HG03521 (cell line): Measurements from ENCODE around the gene DENND1A.

Source experiments
- ATAC-seq: cut with Tn5 transposase; IDR thresholded peaks from one replicate; pipeline ENCODE4 v1.9.1; 2021; ENCODE audit warnings: mild to moderate bottlenecking, moderate library complexity; ENCODE audit not compliant: unreplicated experiment

The DENND1A gene

DNA sequence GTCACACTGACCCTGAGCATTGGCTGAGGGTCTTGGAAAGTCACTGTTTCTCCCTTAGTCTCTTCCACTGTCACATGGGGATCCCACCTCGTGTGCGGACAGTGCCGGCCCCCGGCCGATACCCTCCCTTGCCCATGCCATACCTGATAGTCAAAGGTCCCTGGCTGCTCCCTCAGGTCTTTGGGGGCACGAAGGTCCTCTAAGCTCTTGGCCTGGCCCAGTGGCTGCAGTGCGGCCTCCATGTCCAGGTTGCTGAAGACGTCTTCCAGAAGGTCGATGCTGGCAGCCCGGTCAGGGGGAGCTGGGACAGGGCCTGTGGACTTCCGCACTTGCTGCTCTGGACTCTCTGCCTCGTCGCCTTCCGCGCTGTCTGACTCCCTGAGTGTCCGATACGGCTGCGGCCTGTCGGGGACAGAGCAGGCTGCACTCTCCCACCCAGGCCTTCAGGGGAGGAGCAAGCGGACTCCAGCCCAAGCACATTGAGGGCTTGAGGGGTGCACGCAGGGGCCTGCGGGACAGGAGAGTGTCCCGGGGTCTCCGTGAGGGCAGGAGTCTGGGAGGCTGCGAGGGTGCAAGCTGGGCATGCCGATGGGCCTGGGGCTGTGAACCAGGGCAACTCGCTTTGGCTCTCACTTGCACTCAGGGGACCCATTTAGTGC, 546.3 kb downstream of the DENND1A start:
- ATAC-seq, result no peak

DNA sequence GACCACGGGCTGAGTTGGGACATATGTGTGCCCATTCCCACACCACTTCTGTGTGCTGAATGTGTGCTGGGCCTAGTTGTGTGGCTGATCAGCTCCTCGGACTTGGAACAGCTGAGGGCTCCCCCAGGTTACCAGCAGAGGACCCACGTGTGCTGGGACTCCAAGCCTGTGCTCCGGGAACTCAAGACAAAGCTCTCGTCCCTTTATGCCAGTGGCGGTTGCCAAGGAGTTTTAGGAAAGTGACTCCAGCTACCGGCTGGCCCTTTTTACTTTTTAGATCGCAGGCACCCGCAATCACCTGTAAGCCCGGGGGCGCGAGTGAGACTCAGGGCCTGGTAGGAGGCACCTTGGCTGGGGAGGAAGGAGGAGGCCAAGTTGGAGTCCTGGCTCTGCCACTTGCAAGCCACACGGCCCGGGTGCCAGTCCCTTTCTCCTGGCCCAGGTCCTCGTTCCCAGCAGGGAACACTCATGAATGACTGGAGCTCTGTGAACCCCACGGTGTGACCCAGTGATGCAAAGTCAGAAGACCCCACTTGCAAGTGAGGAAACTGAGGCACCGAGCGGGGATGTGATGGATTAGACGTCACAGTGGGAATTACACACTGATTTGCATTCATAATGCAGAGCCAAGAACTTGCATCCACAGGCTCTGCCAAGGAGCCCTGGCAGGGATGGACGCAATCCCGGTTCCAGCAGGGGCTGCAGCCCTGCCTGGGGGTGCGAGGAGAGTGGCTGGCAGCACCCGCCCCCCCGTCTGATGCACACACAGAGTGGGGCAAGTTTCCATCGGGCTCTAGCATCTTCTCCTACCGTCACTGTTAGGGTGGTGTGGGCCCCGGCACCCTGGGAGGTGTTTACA, 547.0 kb downstream of the DENND1A start:
- ATAC-seq, result no peak

DNA sequence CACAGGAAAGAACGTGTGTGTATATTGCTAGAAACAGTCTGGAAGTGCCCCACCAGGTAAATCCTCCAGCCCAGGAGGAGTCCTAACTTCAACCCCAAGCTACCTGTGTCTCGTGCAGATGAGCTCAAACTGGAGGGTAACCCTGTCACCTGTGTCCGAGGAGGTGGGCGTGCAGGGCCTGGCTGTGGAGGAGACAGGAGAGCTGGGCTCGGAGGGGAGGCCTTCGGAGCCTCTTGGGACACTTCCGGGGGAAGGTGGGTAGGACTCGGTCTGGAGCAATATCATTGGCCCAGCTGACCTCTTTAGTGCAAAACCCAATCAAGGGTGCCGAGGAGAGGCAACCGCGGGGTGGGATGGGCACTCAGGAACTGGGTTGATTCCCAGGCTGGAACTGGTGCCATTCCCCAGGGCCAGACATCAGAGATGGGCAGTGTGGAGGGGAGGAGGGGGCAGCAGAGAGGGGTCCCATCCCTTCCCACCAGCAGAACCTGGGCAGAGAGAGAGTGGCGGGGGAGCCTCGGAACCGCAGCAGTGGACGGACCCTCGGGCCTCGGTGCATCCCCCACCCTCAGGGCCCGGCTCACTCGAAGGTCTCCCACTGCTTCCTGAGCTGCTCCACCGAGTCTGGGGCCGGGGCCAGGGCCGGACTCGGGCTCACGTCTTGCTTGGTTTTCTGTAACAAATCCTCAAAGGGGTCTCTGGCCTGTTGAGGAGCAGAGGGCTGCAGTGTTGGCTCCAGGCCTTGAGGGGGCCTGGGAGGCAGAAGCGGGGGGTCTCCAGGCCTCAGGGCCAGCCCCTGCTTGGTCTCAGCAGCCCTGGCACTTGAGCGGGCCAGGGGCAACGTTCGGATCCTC, 548.8 kb downstream of the DENND1A start:
- ATAC-seq, result no peak

DNA sequence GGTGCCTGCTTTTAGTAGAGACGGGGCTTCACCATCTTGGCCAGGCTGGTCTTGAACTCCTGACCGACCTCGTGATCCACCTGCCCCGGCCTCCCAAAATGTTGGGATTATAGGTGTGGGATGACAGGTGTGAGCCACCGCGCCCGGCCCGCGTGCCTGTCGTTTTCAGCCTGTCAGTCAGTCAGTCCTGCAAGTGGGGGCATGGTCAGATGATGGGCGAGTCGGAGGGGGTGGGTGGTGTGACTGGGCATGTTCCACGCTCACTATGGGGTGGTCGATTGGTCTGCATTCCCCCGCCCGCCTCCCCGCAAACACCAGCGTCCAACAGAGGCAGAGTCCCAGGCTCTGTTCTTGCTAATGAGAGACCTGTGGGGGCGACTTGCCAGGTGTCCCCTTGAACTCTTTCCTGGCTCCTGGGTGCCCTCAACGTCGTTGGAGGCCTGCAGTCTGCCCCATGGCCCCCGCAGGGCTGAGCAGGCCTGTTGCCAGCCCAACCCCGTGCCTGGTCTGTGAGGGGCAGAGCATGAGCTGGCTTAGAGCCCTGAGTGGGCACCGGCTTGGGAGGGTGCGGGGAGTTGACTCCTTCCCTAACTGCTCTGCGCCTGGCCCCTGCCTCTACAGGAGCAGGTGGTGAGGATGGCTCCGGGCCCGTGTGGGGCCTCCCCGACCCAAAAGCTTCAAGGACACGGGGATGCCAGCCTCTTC, 550.8 kb downstream of the DENND1A start:
- no peak for ATAC-seq

DNA sequence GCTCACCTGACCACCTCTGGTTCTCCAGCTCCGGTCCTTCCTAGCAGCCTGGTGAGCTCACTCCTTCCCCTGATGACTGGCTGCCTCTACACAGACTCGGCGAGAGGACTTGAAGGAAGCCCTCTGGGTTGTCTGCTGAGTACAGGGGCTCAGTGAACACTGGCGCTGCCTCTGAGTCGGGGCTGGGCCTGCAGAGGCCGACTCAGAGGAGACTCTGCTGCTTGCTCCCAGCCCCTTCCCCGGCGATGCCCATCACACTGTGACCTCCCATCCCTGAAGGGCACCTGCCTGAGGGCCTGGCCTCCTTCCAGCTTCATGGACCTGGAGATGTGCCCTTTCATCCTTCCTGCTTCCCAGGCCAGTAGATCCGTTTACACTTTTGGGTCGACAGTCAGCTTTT, 551.9 kb downstream of the DENND1A start:
- ATAC-seq, result no peak

DNA sequence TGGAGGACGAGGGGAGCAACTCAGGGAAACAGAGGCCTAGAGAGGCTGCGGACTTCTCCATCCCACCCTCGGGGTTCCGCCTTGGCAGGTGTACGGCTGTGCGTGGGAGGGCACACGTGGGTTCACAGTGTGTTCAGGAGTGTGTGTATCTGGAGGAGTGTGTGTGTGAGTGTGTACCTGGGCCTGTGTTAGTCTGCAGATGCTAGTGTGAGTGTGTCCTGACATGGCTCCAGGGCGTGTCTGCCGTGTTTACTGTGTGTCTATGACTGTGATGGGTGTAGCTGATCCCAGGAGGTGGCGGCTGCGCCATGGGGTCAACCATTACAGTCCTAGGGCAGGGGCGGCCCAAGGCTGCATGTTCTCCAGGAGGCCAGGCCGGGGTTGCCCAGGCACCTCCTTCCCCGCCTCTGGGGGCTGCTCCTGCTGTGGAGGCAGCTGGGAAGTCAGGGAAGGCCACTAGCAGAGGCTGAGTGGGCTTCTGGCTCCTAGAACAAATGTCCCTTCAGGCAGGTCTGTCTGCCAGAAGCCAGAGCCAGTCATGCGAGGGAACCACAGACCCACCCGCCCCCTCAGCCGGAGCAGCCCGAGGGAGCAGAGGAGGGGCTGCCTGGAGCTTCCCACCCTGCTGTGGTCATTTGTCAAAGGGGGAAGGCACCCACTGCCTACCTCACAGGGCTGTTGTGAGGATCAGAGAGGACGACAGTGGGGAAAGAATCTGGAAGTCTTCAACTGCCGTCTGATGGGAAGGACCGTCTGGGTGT, 552.5 kb downstream of the DENND1A start:
- ATAC-seq, result no peak

DNA sequence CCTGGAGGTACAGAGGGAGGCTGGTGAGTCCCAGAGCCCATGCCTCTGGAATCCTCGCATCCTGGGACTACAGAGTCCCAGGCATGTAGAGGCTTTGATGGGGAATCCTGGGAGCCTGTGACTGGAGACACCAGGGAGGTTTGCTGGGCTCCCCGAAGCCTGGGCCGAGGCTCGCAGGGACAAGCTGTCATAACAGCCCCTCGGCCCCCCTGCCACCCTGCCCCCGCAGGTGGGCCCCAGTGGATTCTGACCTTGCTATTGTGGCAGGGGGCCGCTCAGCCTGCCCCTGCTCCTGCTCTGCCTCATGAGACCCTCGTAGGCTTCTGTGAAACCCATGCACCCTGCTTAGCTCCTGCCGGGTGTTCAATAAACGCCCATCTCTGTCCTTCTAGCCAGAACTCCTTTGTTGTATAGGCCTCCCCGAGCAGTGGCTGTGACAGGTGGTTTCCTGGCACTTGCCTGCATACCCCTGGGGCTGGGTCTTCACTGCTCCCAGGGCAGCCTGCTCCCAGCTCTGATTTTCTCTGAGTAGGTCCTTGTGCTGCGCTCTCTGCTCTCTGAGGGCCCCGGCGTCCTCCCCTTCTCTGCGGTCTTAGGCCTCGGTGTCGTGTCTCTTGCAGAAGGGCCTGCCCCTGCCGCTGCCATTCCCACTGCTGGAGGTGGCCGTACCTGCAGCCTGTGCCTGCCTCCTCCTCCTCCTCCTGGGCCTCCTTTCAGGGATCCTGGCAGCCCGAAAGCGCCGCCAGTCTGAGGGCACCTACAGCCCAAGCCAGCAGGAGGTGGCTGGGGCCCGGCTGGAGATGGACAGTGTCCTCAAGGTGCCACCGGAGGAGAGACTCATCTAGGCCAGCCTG, 553.5 kb downstream of the DENND1A start:
- ATAC-seq, result no peak

DNA sequence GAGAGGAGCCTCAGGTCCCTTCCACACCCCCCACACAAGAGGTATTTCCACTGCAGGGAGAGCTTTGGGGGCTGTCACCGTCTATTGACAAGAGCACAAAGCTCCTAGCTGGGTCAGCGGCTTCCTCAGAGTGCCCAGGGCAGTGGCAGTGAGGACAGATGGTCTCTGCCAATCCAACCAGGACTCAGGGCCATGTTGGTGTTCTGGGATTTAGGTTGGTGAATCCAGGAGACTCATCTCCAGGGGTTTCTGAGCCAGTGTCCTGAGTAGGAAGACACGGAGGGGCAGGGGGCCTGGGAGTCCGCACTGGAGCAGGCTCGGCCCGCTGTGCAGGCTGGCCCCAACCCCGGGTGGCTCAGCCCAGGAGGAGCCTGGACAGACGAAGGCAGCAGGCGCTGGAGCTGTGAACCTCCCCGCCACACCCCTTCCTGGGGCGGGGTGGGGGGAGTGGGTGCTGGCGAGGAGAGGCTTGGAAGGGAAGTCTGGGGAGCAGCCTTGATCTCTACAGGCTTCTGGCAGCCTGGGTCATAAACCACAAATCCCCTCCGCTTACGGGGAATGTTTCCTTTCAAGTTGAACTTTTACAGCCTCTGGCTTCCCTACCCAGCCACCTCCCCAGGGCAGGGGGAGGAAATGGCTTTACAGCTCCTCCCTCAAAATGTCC, 554.3 kb downstream of the DENND1A start:
- no peak for ATAC-seq

DNA sequence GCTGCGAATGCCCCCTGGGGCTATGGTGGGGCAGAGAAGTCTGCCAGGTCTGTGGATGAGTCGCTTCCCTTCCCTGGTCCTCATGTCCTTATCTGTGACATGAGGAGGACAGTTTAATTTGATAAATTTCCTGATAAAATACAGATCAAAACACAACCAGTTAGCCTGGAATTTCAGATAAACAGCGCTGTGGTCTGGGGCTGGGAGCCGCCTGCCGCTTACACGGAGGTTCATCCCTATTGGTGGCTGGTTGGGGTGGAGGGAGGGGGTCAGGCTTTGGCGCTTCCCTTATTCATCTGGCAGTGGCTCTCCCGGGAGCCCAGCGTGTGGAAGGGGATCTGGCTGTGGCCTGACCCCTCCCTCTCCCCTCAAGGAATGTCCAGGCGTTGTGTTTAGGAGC, 556.0 kb downstream of the DENND1A start:
- ATAC-seq, result no peak

DNA sequence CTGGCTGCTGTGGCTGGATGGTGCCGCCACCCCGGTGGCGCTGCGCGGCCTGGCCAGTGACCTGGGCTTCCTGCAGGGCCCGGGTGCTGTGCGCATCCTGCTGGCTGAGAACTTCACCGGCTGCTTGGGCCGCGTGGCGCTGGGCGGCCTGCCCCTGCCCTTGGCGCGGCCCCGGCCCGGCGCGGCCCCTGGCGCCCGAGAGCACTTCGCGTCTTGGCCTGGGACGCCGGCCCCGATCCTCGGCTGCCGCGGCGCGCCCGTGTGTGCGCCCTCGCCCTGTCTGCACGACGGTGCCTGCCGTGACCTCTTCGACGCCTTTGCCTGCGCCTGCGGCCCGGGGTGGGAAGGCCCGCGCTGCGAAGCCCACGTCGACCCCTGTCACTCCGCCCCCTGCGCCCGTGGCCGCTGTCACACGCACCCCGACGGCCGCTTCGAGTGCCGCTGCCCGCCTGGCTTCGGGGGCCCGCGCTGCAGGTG, 556.4 kb downstream of the DENND1A start:
- ATAC-seq, result no peak

DNA sequence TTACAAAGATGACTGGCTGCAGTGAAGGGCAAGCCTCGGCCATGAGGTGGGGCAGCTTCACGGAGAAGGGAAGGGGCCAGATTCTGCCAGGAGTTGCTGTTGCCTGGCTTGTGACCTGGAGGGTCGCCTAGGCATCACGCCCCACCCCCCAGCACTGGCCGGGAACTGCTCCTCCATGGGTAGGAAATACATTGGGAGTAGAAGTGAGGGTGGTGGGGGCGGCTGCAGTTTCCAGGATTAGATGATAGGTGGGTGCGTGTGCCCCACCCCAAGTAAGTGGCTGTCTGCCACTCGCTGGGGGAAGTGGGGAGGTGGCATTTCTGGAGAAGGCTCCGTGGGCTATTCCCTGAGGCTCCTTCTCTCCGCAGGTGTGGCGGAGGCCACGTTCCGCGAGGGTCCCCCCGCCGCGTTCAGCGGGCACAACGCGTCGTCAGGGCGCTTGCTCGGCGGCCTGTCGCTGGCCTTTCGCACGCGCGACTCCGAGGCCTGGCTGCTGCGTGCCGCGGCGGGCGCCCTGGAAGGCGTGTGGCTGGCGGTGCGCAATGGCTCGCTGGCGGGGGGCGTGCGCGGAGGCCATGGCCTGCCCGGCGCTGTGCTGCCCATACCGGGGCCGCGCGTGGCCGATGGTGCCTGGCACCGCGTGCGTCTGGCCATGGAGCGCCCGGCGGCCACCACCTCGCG, 557.0 kb downstream of the DENND1A start:
- no peak for ATAC-seq

DNA sequence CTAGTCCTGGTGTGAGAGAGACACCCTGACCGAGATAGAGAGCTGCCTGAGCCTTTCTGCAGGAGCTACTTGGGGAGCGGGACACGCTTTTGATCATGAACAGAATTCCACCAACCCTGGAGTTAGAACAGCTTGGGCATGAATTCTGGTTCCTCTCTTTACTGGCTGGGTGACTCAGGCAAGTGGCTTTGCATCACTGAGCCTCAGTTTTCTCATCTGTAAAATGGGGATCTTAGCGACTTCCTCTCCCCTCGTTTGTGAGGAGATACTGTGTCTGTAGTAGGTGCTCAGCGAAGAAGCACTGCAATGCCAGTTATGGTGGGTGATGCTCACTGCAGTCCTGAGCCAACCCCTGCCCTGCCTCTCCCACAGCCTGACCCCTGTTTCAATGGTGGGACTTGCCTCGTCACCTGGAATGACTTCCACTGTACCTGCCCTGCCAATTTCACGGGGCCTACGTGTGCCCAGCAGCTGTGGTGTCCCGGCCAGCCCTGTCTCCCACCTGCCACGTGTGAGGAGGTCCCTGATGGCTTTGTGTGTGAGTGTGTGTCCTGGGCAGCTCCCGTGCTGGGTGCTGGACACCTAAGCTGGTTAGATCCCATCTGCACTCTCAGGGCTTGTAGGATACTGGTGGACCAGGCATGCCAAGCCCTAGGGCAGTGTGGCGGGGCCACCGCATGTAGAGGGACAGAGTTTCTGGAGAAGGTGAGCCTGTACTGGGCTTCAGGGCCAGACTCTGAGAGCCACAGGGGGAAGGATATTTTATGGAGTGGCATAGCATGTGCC, 557.9 kb downstream of the DENND1A start:
- ATAC-seq, result no peak

DNA sequence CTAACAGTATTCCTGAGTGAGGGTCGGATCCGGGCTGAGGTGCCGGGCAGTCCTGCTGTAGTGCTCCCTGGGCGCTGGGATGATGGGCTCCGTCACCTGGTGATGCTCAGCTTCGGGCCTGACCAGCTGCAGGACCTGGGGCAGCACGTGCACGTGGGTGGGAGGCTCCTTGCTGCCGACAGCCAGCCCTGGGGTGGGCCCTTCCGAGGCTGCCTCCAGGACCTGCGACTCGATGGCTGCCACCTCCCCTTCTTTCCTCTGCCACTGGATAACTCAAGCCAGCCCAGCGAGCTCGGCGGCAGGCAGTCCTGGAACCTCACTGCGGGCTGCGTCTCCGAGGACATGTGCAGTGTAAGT, 558.7 kb downstream of the DENND1A start:
- ATAC-seq, result no peak

DNA sequence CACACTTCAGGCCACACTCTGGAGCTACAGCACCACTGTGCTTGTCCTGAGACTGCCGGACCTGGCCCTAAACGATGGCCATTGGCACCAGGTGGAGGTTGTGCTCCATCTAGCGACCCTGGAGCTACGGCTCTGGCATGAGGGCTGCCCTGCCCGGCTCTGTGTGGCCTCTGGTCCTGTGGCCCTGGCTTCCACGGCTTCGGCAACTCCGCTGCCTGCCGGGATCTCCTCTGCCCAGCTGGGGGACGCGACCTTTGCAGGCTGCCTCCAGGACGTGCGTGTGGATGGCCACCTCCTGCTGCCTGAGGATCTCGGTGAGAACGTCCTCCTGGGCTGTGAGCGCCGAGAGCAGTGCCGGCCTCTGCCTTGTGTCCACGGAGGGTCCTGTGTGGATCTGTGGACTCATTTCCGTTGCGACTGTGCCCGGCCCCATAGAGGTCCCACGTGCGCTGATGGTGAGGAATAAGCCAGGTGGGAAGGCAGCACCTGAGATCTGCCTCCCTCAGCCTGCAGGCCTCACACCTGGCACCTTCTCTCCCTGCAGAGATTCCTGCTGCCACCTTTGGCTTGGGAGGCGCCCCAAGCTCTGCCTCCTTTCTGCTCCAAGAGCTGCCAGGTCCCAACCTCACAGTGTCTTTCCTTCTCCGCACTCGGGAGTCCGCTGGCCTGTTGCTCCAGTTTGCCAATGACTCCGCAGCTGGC, 559.2 kb downstream of the DENND1A start:
- no peak for ATAC-seq

DNA sequence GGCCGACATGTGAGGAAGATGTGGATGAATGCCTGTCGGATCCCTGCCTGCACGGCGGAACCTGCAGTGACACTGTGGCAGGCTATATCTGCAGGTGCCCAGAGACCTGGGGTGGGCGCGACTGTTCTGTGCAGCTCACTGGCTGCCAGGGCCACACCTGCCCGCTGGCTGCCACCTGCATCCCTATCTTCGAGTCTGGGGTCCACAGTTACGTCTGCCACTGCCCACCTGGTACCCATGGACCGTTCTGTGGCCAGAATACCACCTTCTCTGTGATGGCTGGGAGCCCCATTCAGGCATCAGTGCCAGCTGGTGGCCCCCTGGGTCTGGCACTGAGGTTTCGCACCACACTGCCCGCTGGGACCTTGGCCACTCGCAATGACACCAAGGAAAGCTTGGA, 559.8 kb downstream of the DENND1A start:
- no peak for ATAC-seq

DNA sequence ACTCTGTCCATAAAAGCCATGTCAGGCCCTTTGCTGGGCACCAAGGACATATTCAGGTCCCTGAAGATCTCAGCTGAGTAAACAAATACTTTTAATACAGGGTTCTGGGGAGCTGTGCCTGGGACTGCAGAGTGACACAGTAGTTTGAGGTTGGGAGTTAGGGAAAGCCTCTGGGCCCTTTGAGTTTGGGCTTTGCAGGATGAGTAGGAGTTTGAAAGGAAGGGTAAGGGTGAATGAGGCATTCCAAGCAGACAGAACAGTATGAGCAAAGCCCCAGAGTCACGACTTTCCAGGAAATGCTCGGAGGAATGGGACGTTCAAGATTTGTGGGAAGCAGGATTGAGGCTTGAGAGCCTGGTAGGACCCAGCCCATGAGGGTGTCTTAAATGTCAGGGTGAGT, 560.6 kb downstream of the DENND1A start:
- no peak for ATAC-seq
